ENCODE measurements around the gene OR4C12.
"Not testable (repeated sequence)": the region's sequence is repeated elsewhere in the genome, so short reads cannot be mapped to it uniquely, and the experiment has no call there.

The OR4C12 gene

DNA sequence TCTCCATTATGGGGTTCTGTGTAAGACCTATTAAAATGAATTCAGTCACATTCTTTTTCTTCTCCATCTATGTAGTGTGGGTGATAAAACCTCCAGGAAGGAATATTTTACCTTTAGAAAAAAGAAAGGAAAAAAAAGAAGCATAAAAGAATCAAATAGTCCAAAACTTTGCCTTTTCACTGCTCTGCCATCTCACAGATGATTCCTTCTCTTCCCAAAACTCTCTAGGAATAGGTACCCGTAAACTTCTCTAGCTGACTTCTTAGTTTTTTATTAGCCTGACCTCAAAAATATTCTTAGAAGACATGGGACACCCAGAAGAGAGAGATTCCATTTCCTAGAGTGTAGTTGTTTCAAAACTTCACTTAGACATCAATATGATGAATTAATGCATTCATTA, at the start of gene OR4C12:
TSS of gene OR4C12 (minus strand) at position 101 of the 400 bp plus-strand sequence. CDS start at position 67, 34 bp downstream.
- DNase-seq: not testable (repeated sequence)

DNA sequence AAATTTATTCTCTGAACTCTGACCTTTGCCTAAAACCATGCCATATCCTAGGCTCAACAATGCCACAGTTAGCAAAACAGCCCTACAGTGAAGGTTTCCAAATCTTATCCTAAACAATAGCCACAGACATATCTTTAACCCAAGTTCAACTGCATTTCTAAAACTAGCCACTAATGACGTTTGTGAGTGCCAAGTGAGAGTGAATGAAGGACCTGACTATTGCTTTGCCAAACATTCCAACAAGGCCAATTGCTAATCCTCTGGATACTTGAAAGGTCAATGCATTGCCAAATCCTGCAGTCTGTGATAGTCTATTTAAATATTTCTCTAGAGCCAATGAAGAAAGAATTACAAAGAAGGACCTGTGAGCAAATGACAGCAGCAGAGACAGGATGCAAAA, 47.9 kb upstream of the OR4C12 start:
- DNase-seq: no peak

DNA sequence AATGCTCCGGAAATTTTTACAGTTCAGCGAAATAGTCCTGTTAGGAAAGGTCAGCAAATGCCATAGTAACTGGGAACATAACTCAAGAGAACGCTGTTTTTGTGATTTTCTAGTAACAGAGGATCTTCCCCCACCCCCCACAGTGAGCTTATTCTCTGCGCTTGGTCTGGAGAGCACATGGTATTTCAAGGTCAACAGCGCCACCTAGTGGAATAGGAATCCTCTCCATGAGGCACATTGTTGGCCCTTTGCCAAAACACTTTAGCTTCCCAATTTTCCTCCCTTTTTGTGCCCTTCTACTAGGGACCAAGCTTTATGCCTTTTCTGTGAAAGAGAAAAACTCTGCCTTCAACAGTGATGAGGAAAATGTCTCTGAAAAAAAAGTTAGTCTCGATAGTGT, 13.2 kb upstream of the OR4C12 start:
- DNase-seq: no peak

DNA sequence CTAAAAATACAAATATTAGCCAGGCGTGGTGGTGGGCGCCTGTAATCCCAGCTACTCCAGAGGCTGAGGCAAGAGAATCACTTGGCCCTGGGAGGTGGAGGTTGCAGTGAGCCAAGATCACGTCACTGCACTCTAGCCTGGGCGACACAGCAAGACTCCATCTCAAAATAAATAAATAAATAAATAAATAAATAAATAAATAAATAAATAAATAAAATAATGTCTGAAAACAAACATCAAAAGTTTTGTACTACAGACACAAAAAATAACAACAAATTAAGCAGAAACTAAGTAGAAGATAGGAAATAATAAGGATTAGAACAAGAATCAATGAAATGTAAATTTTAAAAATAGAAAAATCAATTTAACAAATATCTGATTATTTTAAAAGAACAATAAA, 8.9 kb downstream of the OR4C12 start:
- not testable (repeated sequence) for DNase-seq

DNA sequence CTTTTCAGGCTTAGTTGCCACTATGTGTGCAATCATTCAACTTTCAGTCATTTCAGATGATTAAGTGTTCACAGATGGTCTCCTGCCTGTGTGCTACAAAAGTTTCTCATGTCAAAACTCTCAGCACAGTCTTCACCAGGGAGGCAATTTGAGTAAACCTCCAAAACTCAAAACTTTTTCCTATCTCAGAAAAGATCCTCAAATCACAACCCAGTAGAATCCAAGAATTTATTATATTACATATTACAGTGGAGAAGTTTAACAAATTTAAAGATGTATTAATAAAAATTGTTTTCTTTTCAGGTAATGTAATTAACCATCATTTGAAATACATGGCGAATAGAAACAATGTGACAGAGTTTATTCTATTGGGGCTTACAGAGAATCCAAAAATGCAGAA, 30.2 kb downstream of the OR4C12 start, which contains the start of gene OR4C13:
TSS of gene OR4C13 (plus strand) at position 301 of the 400 bp plus-strand sequence. CDS start at position 333, 32 bp downstream.
- no peak for DNase-seq

DNA sequence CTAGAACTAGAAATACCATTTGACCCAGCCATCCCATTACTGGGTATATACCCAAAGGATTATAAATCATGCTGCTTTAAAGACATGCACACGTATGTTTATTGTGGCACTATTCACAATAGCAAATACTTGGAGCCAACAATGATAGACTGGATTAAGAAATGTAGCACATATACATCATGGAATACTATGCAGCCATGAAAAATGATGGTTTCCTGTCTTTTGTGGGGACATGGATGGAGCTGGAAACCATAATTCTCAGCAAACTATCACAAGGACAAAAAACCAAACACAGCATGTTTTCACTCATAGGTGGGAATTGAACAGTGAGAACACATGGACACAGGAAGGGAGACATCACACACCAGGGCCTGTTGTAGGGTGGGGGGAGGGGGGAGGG, 33.6 kb downstream of the OR4C12 start:
- not testable (repeated sequence) for DNase-seq
